Thyroid gland (tissue), 4 donors: ENCODE results near the gene AKAP10. TPM values are rescaled to one million over a fixed set of nuclear protein-coding genes. Genes with fewer than 3 reads are reported as not detected.
A peak's percentile ranks its signal among the peaks of the same experiment; 100 is the strongest.

ENCODE experiments used
- DNase-seq, 2 donors: peaks; one replicate each; pipeline ENCODE4 v3.0.0-alpha.2; 2019
- H3K27ac ChIP-seq, 3 donors: fragments of 200-600 bp; sonication (generic); 1 replicate in 2 of 3; 2 replicates in 1 of 3; pipeline ENCODE4 v1.5.1; 2016 to 2019; ENCODE audit warnings: mild to moderate bottlenecking in 1 of 3, moderate library complexity in 1 of 3
- H3K27me3 ChIP-seq: fragments of 200-600 bp; sonication (generic); one replicate; pipeline ENCODE4 v1.5.1; 2019
- H3K36me3 ChIP-seq, 2 donors: fragments of 200-600 bp; sonication (generic); one replicate each; pipeline ENCODE4 v1.5.1; 2016 to 2019
- H3K4me1 ChIP-seq, 2 donors: fragments of 200-600 bp; sonication (generic); one replicate each; pipeline ENCODE4 v1.5.1; 2017 to 2019
- H3K4me3 ChIP-seq, 3 donors: fragments of 200-600 bp; sonication (generic); replicated peaks in 1 of 3; 1 replicate in 2 of 3; 2 replicates in 1 of 3; pipeline ENCODE4 v1.5.1; 2016; ENCODE audit warnings: mild to moderate bottlenecking in 1 of 3
- H3K9me3 ChIP-seq: fragments of 200-600 bp; sonication (generic); one replicate; pipeline ENCODE4 v1.5.1; 2017
- POLR2A ChIP-seq, 2 donors: fragments of 450-650 bp; IDR thresholded peaks; one replicate each; pipeline ENCODE4 v1.6.1; 2017; ENCODE audit warnings: antibody characterized with exemption in 2 of 2, mild to moderate bottlenecking in 2 of 2, moderate library complexity in 1 of 2
- WGBS, 2 donors: methylation state at CpG; one replicate each; pipeline ENCODE4 v1.1.5; 2017; 5-methylcytosine and 5-hydroxymethylcytosine counted together
- intact Hi-C: fragments of 100-400 bp; cut with DNase I; formaldehyde crosslinking; loops from one replicate; pipeline ENCODE4 v1.15.1; 2023
- total RNA-seq, 4 donors: library from RNA; depleted of rRNA; stranded (reverse); fragments of >200 nt; gene quantifications; one replicate each; pipeline ENCODE4 v1.2.3, GENCODE V29; 2016
- TF ChIP-seq, protein P1 (sequence below), 6 experiments: fragments of 200-600 bp in 3 of 6; fragments of 450-650 bp in 3 of 6; sonication (generic) in 3 of 6; IDR thresholded peaks; one replicate each; pipeline ENCODE4 v1.5.1; 2016 to 2019; ENCODE audit warnings: antibody characterized with exemption in 6 of 6, mild to moderate bottlenecking in 2 of 6, inconsistent platforms in 1 of 6, moderate library complexity in 1 of 6

AKAP10 gene
- total RNA-seq, 4 donors from 2014 or later: 34.6 to 65.0 (median 42.0) TPM

DNA sequence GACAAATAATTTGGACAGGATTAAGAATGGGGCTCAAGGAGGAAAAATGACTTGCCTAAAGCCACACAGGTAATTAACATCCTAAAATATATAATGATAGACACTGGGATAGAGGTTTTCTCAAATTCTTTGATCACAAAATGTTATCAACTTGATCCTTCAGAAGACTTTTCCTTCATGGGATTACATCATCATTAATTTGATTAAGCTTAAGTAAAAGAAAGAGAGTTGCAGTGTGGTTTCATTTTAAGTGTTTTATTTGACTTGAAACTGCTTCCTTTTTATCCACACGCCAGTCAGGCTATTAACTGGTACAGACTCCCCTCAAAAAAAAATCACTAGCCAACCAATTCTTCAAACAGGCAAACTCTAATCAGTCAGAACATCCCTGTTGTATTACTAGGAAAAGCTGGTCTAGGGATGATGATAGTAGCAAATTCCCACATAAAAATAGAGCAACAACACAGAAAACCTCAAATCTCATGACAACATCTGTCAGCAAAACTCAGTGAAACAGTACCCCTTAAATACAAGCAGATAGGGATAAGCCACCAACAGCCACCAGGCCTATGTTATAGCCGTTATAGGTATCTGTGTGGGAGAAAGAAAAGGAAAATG lies 32.5 kb downstream of the AKAP10 start:
- peaks cover 21 to 63% of the 10 kb centered on the region in 2 donors for H3K4me1 ChIP-seq
- TF ChIP-seq, protein P1, sequence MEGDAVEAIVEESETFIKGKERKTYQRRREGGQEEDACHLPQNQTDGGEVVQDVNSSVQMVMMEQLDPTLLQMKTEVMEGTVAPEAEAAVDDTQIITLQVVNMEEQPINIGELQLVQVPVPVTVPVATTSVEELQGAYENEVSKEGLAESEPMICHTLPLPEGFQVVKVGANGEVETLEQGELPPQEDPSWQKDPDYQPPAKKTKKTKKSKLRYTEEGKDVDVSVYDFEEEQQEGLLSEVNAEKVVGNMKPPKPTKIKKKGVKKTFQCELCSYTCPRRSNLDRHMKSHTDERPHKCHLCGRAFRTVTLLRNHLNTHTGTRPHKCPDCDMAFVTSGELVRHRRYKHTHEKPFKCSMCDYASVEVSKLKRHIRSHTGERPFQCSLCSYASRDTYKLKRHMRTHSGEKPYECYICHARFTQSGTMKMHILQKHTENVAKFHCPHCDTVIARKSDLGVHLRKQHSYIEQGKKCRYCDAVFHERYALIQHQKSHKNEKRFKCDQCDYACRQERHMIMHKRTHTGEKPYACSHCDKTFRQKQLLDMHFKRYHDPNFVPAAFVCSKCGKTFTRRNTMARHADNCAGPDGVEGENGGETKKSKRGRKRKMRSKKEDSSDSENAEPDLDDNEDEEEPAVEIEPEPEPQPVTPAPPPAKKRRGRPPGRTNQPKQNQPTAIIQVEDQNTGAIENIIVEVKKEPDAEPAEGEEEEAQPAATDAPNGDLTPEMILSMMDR (IDR thresholded peaks at IDR 0.05): no peak
- no peak for TF ChIP-seq POLR2A (IDR thresholded peaks at IDR 0.05)
- H3K27ac ChIP-seq: no peak overlapping the region
- no peak overlapping the region for H3K4me3 ChIP-seq
- intact Hi-C loops: no loop called here
- WGBS, 2 donors: 80 to 89% methylated on average over 2 of the region's 2 CpGs
- no peaks in the 10 kb centered on the region for H3K27me3 ChIP-seq
- no peaks in the 10 kb centered on the region for H3K9me3 ChIP-seq
- no peak for DNase-seq
- peaks cover 0 to 5% of the 10 kb centered on the region in 2 donors for H3K36me3 ChIP-seq

DNA sequence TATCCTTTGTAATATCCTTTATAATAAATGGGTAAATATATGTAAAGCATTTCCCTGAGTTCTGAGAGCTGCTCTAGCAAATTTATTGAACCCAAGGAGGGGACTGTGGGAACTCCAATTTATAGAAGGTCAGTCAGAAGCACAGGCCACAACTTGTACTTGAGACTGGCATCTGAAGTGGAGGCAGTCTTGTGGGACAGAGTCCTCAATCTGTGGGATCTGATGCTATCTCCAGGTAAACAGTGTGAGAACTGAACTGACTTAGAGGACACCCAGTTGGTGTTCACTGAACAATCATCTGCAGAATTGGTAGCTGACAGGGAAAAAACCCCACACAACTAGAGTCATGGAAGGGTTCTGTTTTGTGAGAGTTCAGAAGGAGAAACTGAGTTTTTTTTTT lies 34.0 kb downstream of the AKAP10 start:
- Histone ChIP-seq H3K9me3 (no peaks in the 10 kb centered on the region), H3K27me3 (no peaks in the 10 kb centered on the region), H3K4me3 (no peak overlapping the region), H3K4me1 (peaks cover 13 to 65% of the 10 kb centered on the region in 2 donors), H3K27ac (peak overlapping the region in 2 of 3 donors; percentile 10 to 60), H3K36me3 (peaks cover 0 to 5% of the 10 kb centered on the region in 2 donors)
- peak; percentile 19 to 24 for DNase-seq
- TF ChIP-seq, protein P1 (IDR thresholded peaks at IDR 0.05): no peak
- TF ChIP-seq POLR2A (IDR thresholded peaks at IDR 0.05): no peak
- intact Hi-C loops: no loop called here

DNA sequence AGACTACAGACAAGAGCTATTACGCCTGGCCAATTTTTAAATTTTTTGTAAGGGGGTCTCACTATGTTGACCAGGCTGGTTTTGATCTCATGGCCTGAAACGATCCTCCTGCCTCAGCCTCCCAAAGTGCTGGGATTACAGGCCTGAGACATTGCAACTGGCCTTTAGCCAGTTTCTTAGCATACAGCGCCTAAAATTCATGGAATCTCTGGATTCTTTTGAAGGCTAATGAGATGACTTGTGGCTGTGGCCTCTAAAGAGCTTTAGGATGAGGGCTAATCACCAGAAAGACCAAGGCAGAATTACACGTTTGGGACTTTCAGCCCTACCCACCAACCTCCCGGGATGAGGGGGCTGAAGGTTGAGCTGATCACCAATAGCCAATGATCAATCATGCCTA lies 34.6 kb downstream of the AKAP10 start:
- WGBS, 2 donors: 85% methylated on average over 5 of the region's 5 CpGs
- Histone ChIP-seq H3K27ac (peak overlapping the region in 1 of 3 donors; percentile 60), H3K36me3 (peaks cover 0 to 5% of the 10 kb centered on the region in 2 donors), H3K9me3 (no peaks in the 10 kb centered on the region), H3K27me3 (no peaks in the 10 kb centered on the region), H3K4me3 (no peak overlapping the region), H3K4me1 (peaks cover 7 to 65% of the 10 kb centered on the region in 2 donors)
- intact Hi-C loops: no loop called here
- DNase-seq: no peak
- no peak for TF ChIP-seq POLR2A (IDR thresholded peaks at IDR 0.05)
- TF ChIP-seq, protein P1 (IDR thresholded peaks at IDR 0.05): no peak

DNA sequence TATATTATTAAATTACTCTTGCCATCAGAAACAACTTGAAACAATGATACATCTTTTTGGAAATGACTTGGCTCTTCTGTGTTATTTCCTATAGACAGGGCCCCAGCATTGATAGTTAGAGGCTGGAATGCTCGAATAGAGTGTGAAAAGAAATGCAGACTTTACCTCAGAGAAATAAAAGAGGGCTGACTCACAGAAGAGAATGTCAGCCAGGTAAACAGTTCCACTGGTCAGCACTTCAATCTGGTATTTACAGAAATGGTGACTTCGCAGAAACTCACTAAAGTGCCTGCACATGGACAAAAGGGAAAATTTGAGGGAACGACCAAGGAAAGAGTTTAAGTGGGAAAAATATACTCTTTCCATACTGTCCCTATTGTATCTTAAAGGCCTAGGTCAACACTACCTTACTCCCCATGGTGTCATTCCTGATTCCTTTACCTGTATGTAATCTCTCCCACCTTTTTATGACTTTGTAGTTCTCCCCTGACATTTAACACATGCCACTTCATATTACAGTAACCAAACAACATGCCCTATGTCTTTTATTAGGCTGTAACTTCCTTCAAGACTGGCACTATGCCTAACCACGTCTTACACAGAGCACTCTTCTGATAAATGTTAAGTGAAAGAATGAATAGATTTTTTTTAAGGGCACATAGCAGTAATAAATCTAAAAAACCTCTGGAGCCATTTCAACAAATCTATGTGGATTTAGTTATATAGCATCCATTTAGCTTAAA lies 36.7 kb downstream of the AKAP10 start:
- Histone ChIP-seq H3K27ac (peak overlapping the region; percentile 16 to 76 (median 26)), H3K4me1 (peaks cover 3 to 68% of the 10 kb centered on the region in 2 donors)
- intact Hi-C loops: no loop called here

More for the DNA sequence above, 36.7 kb downstream of the AKAP10 start:
- 30 to 42% methylated on average over 4 of the region's 4 CpGs for WGBS, 2 donors
- no peak for DNase-seq
- no peak for TF ChIP-seq POLR2A (IDR thresholded peaks at IDR 0.05)
- TF ChIP-seq, protein P1 (IDR thresholded peaks at IDR 0.05): no peak
- H3K27me3 ChIP-seq: no peaks in the 10 kb centered on the region
- H3K9me3 ChIP-seq: no peaks in the 10 kb centered on the region
- peaks cover 3 to 6% of the 10 kb centered on the region in 2 donors for H3K36me3 ChIP-seq
- H3K4me3 ChIP-seq: no peak overlapping the region
